ENCODE data around the gene RHBDD1.

Gene RHBDD1

DNA sequence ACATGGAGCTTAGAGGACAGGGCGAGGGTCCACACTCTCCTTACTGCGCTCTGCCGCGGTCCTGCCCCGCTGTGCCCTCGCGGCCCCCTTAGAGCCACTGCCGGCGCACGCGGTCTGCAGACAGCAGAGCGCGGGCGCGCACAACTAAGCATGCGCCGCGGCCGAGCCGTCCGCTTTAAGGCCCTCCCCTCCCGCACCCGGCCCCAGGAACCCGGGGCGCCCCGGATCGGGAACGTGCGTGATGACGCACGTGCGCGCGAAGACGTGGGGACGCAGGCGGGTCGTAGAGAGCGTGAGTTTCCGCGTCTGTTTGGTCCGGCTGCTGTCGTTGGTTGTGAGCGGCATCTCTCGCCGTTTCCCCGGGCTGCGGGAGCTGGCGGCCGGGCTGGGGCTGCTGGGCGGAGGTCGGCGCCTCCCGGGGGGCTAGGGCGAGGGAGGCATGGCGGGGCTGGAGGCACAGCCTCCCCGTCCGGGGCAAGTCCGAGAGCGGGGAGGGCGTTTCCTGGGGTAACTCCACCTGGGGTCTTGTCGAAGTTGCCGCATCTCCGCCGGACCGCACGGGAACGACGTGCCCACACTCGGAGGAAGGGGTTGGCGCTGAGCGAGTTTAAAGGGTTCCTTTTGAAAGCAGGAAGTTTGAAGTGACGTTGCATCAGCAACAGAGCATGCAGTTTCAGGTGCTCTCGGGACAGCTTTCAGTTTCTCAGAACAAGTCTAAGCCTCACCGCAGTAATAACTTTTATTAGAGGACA is at the start of gene RHBDD1:
Gene RHBDD1, plus strand, starts transcription at position 259 of the 752 bp plus-strand sequence. CDS start 28,640 bp downstream, outside the sequence.
- H3K4me3 ChIP-seq (ENCODE audit: low read depth, low read length) = peak within 1 kb of the TSS; percentile 88
- TF ChIP-seq CTCF (IDR thresholded peaks at IDR 0.05; ENCODE audit: borderline replicate concordance, insufficient read depth, low read depth, low read length) = no peak

DNA sequence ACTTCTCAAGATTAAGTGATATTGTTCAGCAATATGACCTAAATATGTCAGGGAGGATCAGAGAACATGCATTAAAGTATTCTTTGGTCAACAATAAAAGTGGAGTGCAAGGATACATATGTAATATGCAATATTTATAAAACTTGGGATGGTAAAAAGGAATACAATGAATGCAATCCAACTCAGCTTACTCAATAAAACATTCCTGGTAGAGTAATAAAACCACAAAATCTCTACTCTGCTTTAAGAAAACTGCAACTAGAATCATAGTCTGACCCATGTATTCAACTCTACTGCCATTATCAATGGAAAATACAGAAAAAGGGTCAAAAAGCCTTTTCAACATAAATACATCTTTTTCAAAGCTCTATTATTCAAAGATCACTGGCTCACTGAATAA is 47.8 kb upstream of the RHBDD1 start:
- no peak for TF ChIP-seq CTCF (IDR thresholded peaks at IDR 0.05; ENCODE audit: borderline replicate concordance, insufficient read depth, low read depth, low read length)
- no peak overlapping the region for H3K4me3 ChIP-seq (ENCODE audit: low read depth, low read length)

GRCh38 chr2:226788881-226789490 is 46.9 kb upstream of the RHBDD1 start:
- no peak overlapping the region for H3K4me3 ChIP-seq (ENCODE audit: low read depth, low read length)

GRCh38 chr2:226790011-226790410 is 45.8 kb upstream of the RHBDD1 start:
- no peak for TF ChIP-seq CTCF (IDR thresholded peaks at IDR 0.05; ENCODE audit: borderline replicate concordance, insufficient read depth, low read depth, low read length)
- no peak overlapping the region for H3K4me3 ChIP-seq (ENCODE audit: low read depth, low read length)

More at GRCh38 chr2:226788881-226789490, 46.9 kb upstream of the RHBDD1 start:
- TF ChIP-seq CTCF (IDR thresholded peaks at IDR 0.05; ENCODE audit: borderline replicate concordance, insufficient read depth, low read depth, low read length) = no peak

DNA sequence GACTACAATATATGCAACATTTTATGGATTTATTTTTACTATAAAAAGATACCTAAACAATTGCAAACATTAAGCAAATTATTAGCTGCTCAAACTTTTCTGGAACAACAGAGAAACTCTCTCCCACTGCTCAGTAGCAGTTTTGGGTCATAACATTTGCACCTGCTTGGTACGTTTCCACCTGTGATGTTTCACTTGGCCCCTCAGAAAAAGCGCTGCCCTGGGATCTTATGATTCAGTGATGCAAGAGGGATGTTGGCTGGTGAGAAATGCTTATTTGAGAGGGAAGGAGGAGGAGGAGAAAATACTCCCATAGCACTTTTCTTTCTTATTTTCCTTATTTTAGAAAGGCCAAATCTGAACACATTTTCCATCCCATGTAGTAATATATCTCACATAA is 45.4 kb upstream of the RHBDD1 start:
- TF ChIP-seq CTCF (IDR thresholded peaks at IDR 0.05; ENCODE audit: borderline replicate concordance, insufficient read depth, low read depth, low read length) = no peak
- no peak overlapping the region for H3K4me3 ChIP-seq (ENCODE audit: low read depth, low read length)

GRCh38 chr2:226791056-226791486 is 44.8 kb upstream of the RHBDD1 start:
- no peak for TF ChIP-seq CTCF (IDR thresholded peaks at IDR 0.05; ENCODE audit: borderline replicate concordance, insufficient read depth, low read depth, low read length)
- H3K4me3 ChIP-seq (ENCODE audit: low read depth, low read length) = peak overlapping the region; percentile 54

Measured in GM12875 (cell line).